Right lobe of liver (tissue), 4 donors: ENCODE data around the gene EIF4A3.

Source experiments
- CTCF ChIP-seq, 4 donors: fragments of 200-600 bp in 3 of 4; fragments of 450-650 bp in 1 of 4; IDR thresholded peaks; one replicate each; pipeline versions ENCODE4 v1.5.1 to v1.8.0; 2016 to 2022; ENCODE audit warnings: antibody characterized with exemption in 4 of 4, mild to moderate bottlenecking in 2 of 4
- POLR2A ChIP-seq: fragments of 450-650 bp; IDR thresholded peaks from one replicate; pipeline ENCODE4 v1.6.1; 2017; ENCODE audit warnings: antibody characterized with exemption, mild to moderate bottlenecking
- donor health status: DM: no; HTN: no; CAD: no.
- donor health status: DM: no; HTN: no; CAD: no.
- donor health status: DM: no; HTN: yes; CAD: no.

- TF ChIP-seq CTCF (IDR thresholded peaks at IDR 0.05), result no peak
- TF ChIP-seq POLR2A, result no peak
These were observed 48.2 kb upstream of the EIF4A3 start for GRCh38 chr17:80195141-80195540.
